22Rv1 (cell line): Measurements from ENCODE around the gene PTPRM.

ENCODE experiments used
- ZFX ChIP-seq: fragments of 450-650 bp; IDR thresholded peaks from 2 replicates; pipeline ENCODE4 v1.6.1; 2017; ENCODE audit warnings: antibody characterized with exemption, borderline replicate concordance
- TF ChIP-seq, protein P1 (sequence below): fragments of 450-650 bp; IDR thresholded peaks from 2 replicates; pipeline ENCODE4 v1.5.1; 2017; ENCODE audit warnings: mild to moderate bottlenecking

DNA sequence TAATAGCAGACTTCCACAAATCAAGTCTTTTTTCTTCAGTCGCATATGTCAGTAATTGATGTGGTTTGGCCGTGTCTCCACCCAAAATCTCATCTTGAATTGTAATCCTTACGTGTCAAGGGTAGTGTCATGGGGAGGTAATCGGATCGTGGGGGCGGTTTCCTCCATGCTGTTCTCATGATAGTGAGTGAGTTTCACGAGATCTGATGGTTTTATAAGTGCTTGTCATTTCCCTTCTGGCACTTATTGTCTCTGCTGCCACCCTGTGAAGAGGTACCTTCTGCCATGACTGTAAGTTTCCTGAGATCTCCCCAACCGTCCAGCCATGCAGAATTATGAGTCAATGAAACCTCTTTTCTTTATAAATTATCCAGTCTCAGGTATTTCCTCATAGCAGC lies 478.8 kb downstream of the PTPRM start:
- TF ChIP-seq, protein P1, sequence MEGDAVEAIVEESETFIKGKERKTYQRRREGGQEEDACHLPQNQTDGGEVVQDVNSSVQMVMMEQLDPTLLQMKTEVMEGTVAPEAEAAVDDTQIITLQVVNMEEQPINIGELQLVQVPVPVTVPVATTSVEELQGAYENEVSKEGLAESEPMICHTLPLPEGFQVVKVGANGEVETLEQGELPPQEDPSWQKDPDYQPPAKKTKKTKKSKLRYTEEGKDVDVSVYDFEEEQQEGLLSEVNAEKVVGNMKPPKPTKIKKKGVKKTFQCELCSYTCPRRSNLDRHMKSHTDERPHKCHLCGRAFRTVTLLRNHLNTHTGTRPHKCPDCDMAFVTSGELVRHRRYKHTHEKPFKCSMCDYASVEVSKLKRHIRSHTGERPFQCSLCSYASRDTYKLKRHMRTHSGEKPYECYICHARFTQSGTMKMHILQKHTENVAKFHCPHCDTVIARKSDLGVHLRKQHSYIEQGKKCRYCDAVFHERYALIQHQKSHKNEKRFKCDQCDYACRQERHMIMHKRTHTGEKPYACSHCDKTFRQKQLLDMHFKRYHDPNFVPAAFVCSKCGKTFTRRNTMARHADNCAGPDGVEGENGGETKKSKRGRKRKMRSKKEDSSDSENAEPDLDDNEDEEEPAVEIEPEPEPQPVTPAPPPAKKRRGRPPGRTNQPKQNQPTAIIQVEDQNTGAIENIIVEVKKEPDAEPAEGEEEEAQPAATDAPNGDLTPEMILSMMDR = no peak
- no peak for TF ChIP-seq ZFX
